Esophagus muscularis mucosa (tissue), 4 donors: ENCODE data around the gene SIGLECL1. TPM values are rescaled to one million over a fixed set of nuclear protein-coding genes. Genes with fewer than 3 reads are reported as not detected.
"Not testable (repeated sequence)": the region's sequence is repeated elsewhere in the genome, so short reads cannot be mapped to it uniquely, and the experiment has no call there.

Experiments
- DNase-seq: peaks from one replicate; pipeline ENCODE4 v3.0.0-alpha.2; 2017; ENCODE audit errors: extremely low spot score
- H3K27ac ChIP-seq, 4 donors: fragments of 200-600 bp; sonication (generic); replicated peaks in 1 of 4; 1 replicate in 3 of 4; 2 replicates in 1 of 4; pipeline ENCODE4 v1.5.1; 2016 to 2019; ENCODE audit warnings: mild to moderate bottlenecking in 1 of 4
- H3K27me3 ChIP-seq, 4 donors: fragments of 200-600 bp; sonication (generic); one replicate each; pipeline versions ENCODE4 v1.5.1 to v1.6.0; 2016 to 2019
- H3K36me3 ChIP-seq, 4 donors: fragments of 200-600 bp; sonication (generic); one replicate each; pipeline ENCODE4 v1.5.1; 2016 to 2019
- H3K4me1 ChIP-seq, 4 donors: fragments of 200-600 bp; sonication (generic); one replicate each; pipeline ENCODE4 v1.5.1; 2016 to 2019
- H3K4me3 ChIP-seq, 4 donors: fragments of 200-600 bp; sonication (generic); 1 replicate in 2 of 4; 2 replicates in 2 of 4; pipeline ENCODE4 v1.5.1; 2016 to 2019; ENCODE audit warnings: mild to moderate bottlenecking in 4 of 4, moderate library complexity in 1 of 4
- H3K9me3 ChIP-seq, 4 donors: fragments of 200-600 bp; sonication (generic); 1 replicate in 3 of 4; 2 replicates in 1 of 4; pipeline ENCODE4 v1.5.1; 2016 to 2019
- EP300 ChIP-seq: sonication (generic); formaldehyde crosslinking; IDR thresholded peaks from one replicate; pipeline ENCODE4 v1.6.1; 2017; ENCODE audit warnings: antibody characterized with exemption
- POLR2A ChIP-seq: fragments of 450-650 bp; IDR thresholded peaks from one replicate; pipeline ENCODE4 v1.6.1; 2017; ENCODE audit warnings: antibody characterized with exemption, moderate library complexity, mild to moderate bottlenecking, low read depth
- POLR2AphosphoS5 ChIP-seq, 2 donors: sonication (generic); formaldehyde crosslinking; IDR thresholded peaks; one replicate each; pipeline ENCODE4 v1.6.1; 2017; ENCODE audit warnings: antibody characterized with exemption in 2 of 2
- WGBS: methylation state at CpG from one replicate; pipeline ENCODE4 v1.1.5; 2018; 5-methylcytosine and 5-hydroxymethylcytosine counted together
- intact Hi-C: fragments of 100-400 bp; cut with DNase I; formaldehyde crosslinking; loops from one replicate; pipeline ENCODE4 v1.15.1; 2023
- total RNA-seq, 4 donors: library from RNA; depleted of rRNA; stranded (reverse); fragments of >200 nt; gene quantifications; one replicate each; pipeline versions ENCODE4 v1.1.0 to v1.2.1, GENCODE V29; 2016
- TF ChIP-seq, protein P1 (sequence below), 3 experiments: fragments of 200-600 bp in 2 of 3; fragments of 450-650 bp in 1 of 3; sonication (generic) in 2 of 3; IDR thresholded peaks; one replicate each; pipeline ENCODE4 v1.5.1; 2017 to 2019; ENCODE audit warnings: antibody characterized with exemption in 3 of 3, mild to moderate bottlenecking in 2 of 3, moderate library complexity in 1 of 3

SIGLECL1 gene
- total RNA-seq, 4 donors from 2014 or later: not detected

DNA sequence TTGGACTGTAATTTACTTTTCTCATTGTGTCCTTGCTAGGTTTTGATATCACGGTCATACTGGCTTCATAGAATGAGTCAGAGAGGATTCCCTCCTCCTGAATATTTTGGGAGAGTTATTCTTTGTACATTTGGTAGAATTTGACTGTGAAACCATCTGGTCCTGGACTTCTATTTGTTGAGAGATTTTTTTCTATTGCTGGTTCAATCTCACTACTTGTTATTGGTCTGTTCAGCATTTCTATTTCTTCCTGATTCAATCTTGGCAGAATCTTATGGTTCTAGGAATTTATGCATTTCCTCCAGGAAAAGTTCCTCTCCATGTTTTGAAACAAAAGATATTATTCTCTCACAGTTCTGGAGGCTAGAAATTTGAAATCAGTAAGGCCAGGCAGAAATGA lies 30.9 kb upstream of the SIGLECL1 start:
- DNase-seq: no peak
- intact Hi-C loops: no loop called here
- no peaks in the 10 kb centered on the region for H3K36me3 ChIP-seq
- no peak overlapping the region for H3K27ac ChIP-seq
- H3K27me3 ChIP-seq: peaks cover 0 to 19% (median 0%) of the 10 kb centered on the region in 4 donors
- H3K4me3 ChIP-seq: no peak overlapping the region
- TF ChIP-seq POLR2AphosphoS5 (IDR thresholded peaks at IDR 0.05) (no peak), EP300 (no peak), POLR2A (no peak)
- TF ChIP-seq, protein P1, sequence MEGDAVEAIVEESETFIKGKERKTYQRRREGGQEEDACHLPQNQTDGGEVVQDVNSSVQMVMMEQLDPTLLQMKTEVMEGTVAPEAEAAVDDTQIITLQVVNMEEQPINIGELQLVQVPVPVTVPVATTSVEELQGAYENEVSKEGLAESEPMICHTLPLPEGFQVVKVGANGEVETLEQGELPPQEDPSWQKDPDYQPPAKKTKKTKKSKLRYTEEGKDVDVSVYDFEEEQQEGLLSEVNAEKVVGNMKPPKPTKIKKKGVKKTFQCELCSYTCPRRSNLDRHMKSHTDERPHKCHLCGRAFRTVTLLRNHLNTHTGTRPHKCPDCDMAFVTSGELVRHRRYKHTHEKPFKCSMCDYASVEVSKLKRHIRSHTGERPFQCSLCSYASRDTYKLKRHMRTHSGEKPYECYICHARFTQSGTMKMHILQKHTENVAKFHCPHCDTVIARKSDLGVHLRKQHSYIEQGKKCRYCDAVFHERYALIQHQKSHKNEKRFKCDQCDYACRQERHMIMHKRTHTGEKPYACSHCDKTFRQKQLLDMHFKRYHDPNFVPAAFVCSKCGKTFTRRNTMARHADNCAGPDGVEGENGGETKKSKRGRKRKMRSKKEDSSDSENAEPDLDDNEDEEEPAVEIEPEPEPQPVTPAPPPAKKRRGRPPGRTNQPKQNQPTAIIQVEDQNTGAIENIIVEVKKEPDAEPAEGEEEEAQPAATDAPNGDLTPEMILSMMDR (IDR thresholded peaks at IDR 0.05): no peak
- H3K9me3 ChIP-seq: peaks cover 0 to 5% (median 0%) of the 10 kb centered on the region in 4 donors
- WGBS: 61% methylated on average over 1 of the region's 1 CpG
- no peaks in the 10 kb centered on the region for H3K4me1 ChIP-seq

DNA sequence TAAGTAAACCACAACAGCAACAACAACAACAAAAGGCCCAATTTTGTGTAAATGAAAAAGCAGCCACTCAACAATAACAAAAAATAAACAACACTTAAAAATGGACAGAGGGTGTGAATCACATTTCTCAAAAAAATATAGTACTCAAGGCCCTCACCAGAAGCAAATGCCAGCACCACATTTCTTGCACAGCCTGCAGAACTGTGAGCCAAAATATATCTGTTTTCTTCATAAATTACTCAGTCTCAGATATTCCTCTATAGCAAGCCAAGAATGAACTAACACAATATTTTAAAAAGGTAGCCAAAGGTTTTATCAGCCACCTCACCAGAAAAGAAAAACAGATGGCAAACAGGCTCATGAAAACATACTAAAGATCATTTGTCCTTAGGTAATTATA lies 29.9 kb upstream of the SIGLECL1 start:
- TF ChIP-seq POLR2A (no peak), POLR2AphosphoS5 (IDR thresholded peaks at IDR 0.05) (no peak)
- intact Hi-C loops: no loop called here
- Histone ChIP-seq H3K9me3 (no peaks in the 10 kb centered on the region), H3K4me1 (no peaks in the 10 kb centered on the region), H3K27me3 (peaks cover 0 to 27% (median 0%) of the 10 kb centered on the region in 4 donors), H3K27ac (no peak overlapping the region), H3K4me3 (no peak overlapping the region), H3K36me3 (no peaks in the 10 kb centered on the region)
- no peak for DNase-seq

DNA sequence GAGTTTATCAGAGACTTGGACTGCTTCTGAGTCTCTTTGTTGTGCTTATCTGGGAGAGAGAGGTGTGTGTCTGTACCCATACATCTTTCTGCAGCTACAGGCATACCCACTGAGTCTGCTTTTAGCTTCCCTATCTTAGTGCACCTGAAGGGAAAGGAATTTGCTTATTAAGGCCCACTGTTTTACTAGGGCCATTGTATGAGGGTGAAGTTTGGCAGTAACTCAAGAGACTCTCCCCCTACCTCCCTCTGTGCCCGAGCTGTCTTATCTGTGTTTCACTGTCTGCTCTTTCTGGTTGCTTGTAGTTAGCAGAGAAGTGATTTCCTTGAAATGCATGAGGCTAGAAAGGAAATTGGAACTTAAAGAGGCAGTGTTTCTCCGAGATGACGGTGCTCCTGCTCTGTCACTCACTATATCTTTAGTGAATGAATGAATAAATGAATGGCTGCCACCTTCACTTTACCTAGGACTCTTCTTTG lies 26.7 kb upstream of the SIGLECL1 start:
- Histone ChIP-seq H3K36me3 (no peaks in the 10 kb centered on the region), H3K4me3 (no peak overlapping the region), H3K4me1 (no peaks in the 10 kb centered on the region), H3K9me3 (no peaks in the 10 kb centered on the region), H3K27ac (no peak overlapping the region), H3K27me3 (peaks cover 0 to 29% (median 0%) of the 10 kb centered on the region in 4 donors)
- TF ChIP-seq POLR2A: no peak
- TF ChIP-seq POLR2AphosphoS5 (IDR thresholded peaks at IDR 0.05): no peak
- TF ChIP-seq, protein P1 (IDR thresholded peaks at IDR 0.05): no peak
- TF ChIP-seq EP300: no peak
- intact Hi-C loops: no loop called here
- WGBS: 55% methylated on average over 3 of the region's 3 CpGs
- peak; percentile 62 for DNase-seq

DNA sequence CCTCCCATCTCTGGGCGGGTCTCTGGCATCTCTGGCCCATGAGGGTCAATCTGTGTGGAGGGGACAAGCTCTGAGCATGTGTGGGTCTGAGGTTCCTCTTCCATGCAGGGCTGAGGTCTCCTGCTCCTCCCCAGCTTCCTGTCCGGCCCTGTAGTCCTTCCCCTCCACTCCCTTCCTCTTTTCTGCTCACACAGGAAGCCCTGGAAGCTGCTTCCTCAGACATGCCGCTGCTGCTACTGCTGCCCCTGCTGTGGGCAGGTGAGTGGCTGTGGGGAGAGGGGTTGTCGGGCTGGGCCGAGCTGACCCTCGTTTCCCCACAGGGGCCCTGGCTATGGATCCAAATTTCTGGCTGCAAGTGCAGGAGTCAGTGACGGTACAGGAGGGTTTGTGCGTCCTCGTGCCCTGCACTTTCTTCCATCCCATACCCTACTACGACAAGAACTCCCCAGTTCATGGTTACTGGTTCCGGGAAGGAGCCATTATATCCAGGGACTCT lies 25.9 kb upstream of the SIGLECL1 start, which contains the start of gene CD33:
TSS of gene CD33 (plus strand) at position 183 of the 496 bp plus-strand sequence. CDS start at position 222, 39 bp downstream.
- DNase-seq: peak; percentile 83
- peak within 1 kb of the TSS; percentile 19 to 43 (median 30) for H3K4me3 ChIP-seq
- 65% methylated on average over 11 of the region's 11 CpGs for WGBS
- peaks cover 0 to 29% (median 0%) of the 10 kb centered on the region in 4 donors for H3K27me3 ChIP-seq
- intact Hi-C loops, H3K4me1 ChIP-seq, H3K9me3 ChIP-seq, H3K36me3 ChIP-seq, H3K27ac ChIP-seq: not testable (repeated sequence)

DNA sequence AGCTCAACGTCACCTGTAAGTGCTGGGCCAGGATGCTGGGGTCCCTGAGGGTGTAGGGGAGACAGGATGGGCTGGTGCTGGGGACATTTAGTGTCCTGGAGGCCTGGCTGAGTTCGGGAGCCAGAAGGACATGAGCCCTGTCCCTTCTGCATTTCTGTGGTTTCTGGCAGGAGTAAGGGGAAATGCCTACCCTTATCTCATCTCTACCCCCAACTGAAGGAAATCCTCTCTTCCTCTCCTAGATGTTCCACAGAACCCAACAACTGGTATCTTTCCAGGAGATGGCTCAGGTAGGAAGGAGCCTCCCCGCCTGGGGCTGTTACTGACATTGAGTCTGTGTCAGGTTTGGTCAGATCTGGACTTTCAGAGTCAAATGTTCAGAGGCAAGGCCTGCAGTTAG lies 24.8 kb upstream of the SIGLECL1 start:
- WGBS: 55% methylated on average over 3 of the region's 3 CpGs
- TF ChIP-seq POLR2AphosphoS5 (IDR thresholded peaks at IDR 0.05) (no peak), POLR2A (no peak), EP300 (no peak)
- TF ChIP-seq, protein P1 (IDR thresholded peaks at IDR 0.05): no peak
- H3K4me3 ChIP-seq: peak overlapping the region in 2 of 4 donors; percentile 19 to 43
- H3K9me3 ChIP-seq: no peaks in the 10 kb centered on the region
- intact Hi-C loops: no loop called here
- H3K4me1 ChIP-seq: no peaks in the 10 kb centered on the region
- DNase-seq: no peak
- H3K27ac ChIP-seq: no peak overlapping the region
- no peaks in the 10 kb centered on the region for H3K36me3 ChIP-seq
- peaks cover 0 to 23% (median 0%) of the 10 kb centered on the region in 4 donors for H3K27me3 ChIP-seq

DNA sequence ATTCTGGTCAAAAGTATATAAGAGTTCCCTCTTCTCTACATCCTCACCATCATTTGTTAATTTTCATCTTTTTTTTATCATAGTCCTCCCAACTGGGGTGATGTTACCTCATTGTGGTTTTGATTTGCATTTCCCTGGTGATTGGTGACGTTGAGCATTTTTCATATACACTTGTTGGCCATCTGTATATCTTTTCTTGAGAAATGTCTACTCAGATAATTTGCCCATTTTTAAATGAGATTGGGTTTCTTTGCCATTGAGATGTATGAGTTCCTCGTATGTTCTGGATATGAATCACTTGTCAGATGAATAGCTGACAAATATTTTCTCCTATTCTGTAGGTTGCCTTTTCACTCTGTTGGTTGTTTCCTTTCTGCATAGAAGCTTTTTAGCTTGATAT lies 23.6 kb upstream of the SIGLECL1 start:
- no peaks in the 10 kb centered on the region for H3K4me1 ChIP-seq
- intact Hi-C loops: no loop called here
- no peak overlapping the region for H3K27ac ChIP-seq
- no peaks in the 10 kb centered on the region for H3K36me3 ChIP-seq
- H3K27me3 ChIP-seq: peaks cover 0 to 27% (median 0%) of the 10 kb centered on the region in 4 donors
- WGBS: 59% methylated on average over 2 of the region's 2 CpGs
- no peak overlapping the region for H3K4me3 ChIP-seq
- no peak for TF ChIP-seq POLR2AphosphoS5 (IDR thresholded peaks at IDR 0.05)
- TF ChIP-seq EP300: no peak
- TF ChIP-seq POLR2A: no peak
- TF ChIP-seq, protein P1 (IDR thresholded peaks at IDR 0.05): no peak
- H3K9me3 ChIP-seq: peaks cover 0 to 7% (median 0%) of the 10 kb centered on the region in 4 donors
- DNase-seq: no peak
